Progenitor cell of endocrine pancreas (in vitro differentiated cells): ENCODE results near the gene SETBP1. TPM values are rescaled to one million over a fixed set of nuclear protein-coding genes. Genes with fewer than 3 reads are reported as not detected.

ENCODE experiments used
- DNase-seq: peaks from one replicate; pipeline ENCODE4 v3.0.0; 2021; ENCODE audit warnings: low spot score; ENCODE audit not compliant: unreplicated experiment
- H3K27ac Mint-ChIP-seq: 2 replicates; pipeline ENCODE4 v1.8.0; 2021; ENCODE audit warnings: mild to moderate bottlenecking, moderate library complexity, mixed read lengths
- H3K27me3 Mint-ChIP-seq: 2 replicates; pipeline ENCODE4 v1.8.0; 2021; ENCODE audit warnings: mixed read lengths
- H3K36me3 Mint-ChIP-seq: 2 replicates; pipeline ENCODE4 v1.8.0; 2022; ENCODE audit warnings: mixed read lengths; ENCODE audit not compliant: insufficient read depth
- H3K4me1 Mint-ChIP-seq: 2 replicates; pipeline ENCODE4 v1.8.0; 2021; ENCODE audit warnings: low read depth, mixed read lengths
- H3K4me3 Mint-ChIP-seq: 2 replicates; pipeline ENCODE4 v1.8.0; 2021; ENCODE audit warnings: low read depth, mild to moderate bottlenecking, moderate library complexity, mixed read lengths
- H3K9me3 Mint-ChIP-seq: 2 replicates; pipeline ENCODE4 v1.8.0; 2021; ENCODE audit warnings: low read depth, mixed read lengths
- total RNA-seq: library from RNA; stranded (reverse); gene quantifications from 2 replicates; pipeline ENCODE4 v1.2.1, GENCODE V29; 2021
- TF ChIP-seq, protein P1 (sequence below): fragments of 200-600 bp; sonication (generic); IDR thresholded peaks from one replicate; pipeline ENCODE4 v1.5.0; 2021; ENCODE audit warnings: antibody characterized with exemption, mild to moderate bottlenecking; ENCODE audit not compliant: unreplicated experiment

Gene SETBP1
- total RNA-seq, 1 donor from 2014 or later: 30.8 TPM

DNA sequence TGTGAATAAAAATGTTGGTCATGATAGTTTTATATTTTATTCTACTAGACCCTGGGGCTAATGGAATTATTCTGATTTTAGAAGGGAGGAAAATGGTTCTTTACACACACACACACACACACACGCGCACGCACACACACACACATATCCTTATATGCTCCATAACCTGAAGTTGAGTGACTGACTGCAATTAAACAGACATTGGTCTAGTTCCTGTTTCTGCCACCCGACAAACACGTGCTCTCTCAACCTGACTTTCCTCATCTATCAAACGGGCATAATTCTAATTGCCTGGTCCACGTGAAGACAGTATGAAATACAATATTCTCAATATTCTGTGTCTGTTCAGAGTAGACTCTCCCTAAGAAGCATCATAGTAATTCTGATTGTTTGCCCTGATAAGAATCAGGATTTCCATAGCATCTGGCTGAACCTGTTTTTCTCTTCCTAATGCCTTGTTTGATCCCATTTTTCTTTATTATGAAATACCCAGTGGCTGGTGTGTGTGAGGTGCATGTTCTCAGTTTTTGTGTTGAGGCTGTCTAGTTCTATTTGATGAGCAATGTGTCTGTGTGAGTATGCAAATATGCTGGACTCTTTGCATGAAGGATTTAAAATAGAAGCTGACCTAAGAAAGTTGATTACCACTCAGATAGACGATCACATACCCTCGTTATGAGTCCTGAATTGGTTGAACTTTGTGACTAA is 51.0 kb downstream of the SETBP1 start:
- Mint-ChIP-seq H3K4me1 (peaks cover 32% of the 10 kb centered on the region), H3K36me3 (no peaks in the 10 kb centered on the region), H3K27me3 (no peaks in the 10 kb centered on the region), H3K27ac (no peak overlapping the region), H3K4me3 (no peak overlapping the region), H3K9me3 (no peaks in the 10 kb centered on the region)
- TF ChIP-seq, protein P1, sequence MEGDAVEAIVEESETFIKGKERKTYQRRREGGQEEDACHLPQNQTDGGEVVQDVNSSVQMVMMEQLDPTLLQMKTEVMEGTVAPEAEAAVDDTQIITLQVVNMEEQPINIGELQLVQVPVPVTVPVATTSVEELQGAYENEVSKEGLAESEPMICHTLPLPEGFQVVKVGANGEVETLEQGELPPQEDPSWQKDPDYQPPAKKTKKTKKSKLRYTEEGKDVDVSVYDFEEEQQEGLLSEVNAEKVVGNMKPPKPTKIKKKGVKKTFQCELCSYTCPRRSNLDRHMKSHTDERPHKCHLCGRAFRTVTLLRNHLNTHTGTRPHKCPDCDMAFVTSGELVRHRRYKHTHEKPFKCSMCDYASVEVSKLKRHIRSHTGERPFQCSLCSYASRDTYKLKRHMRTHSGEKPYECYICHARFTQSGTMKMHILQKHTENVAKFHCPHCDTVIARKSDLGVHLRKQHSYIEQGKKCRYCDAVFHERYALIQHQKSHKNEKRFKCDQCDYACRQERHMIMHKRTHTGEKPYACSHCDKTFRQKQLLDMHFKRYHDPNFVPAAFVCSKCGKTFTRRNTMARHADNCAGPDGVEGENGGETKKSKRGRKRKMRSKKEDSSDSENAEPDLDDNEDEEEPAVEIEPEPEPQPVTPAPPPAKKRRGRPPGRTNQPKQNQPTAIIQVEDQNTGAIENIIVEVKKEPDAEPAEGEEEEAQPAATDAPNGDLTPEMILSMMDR: no peak
- no peak for DNase-seq

DNA sequence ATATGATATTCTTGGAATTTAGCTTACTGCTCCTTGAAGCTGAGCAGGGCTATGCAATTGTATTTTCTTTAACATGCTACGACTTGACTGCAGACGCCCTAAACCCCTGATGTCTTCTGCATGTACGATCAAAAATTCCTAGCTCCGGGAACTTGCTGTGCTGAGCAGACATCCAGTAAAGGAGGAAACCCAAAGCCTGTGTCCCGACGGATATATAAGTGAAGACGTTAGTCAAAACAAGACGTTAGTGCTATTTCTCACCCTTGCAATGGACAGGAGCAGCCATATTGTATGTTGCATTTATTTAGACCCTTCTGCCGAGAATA is 51.5 kb downstream of the SETBP1 start:
- TF ChIP-seq, protein P1: no peak
- no peak for DNase-seq
- peaks cover 2% of the 10 kb centered on the region for H3K36me3 Mint-ChIP-seq
- no peaks in the 10 kb centered on the region for H3K27me3 Mint-ChIP-seq
- no peak overlapping the region for H3K4me3 Mint-ChIP-seq
- H3K9me3 Mint-ChIP-seq: no peaks in the 10 kb centered on the region
- peaks cover 34% of the 10 kb centered on the region for H3K4me1 Mint-ChIP-seq
- no peak overlapping the region for H3K27ac Mint-ChIP-seq

DNA sequence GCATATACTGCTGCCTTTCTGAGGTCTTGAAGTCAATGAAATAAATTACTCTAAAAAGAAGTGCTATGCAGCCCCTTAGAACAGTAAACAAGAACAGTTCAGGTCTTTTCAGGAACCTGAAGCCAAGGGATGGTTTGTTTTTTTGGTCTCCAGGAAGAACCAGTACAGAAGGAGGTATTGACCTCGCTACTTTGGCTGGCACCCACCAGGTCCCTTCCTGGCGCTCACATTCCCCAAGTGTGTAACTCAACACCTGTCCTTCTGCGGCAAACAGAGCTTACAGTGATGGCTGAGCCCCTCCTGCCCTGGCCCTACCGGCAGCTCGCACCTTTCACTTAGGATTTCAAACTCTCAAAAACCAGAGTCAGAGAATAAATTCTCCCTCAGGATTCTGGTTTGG is 51.9 kb downstream of the SETBP1 start:
- H3K27ac Mint-ChIP-seq: peak overlapping the region; percentile 62
- H3K9me3 Mint-ChIP-seq: no peaks in the 10 kb centered on the region
- peaks cover 34% of the 10 kb centered on the region for H3K4me1 Mint-ChIP-seq
- peak overlapping the region; percentile 9 for H3K4me3 Mint-ChIP-seq
- TF ChIP-seq, protein P1: no peak
- no peak for DNase-seq
- no peaks in the 10 kb centered on the region for H3K27me3 Mint-ChIP-seq
- H3K36me3 Mint-ChIP-seq: peaks cover 2% of the 10 kb centered on the region

DNA sequence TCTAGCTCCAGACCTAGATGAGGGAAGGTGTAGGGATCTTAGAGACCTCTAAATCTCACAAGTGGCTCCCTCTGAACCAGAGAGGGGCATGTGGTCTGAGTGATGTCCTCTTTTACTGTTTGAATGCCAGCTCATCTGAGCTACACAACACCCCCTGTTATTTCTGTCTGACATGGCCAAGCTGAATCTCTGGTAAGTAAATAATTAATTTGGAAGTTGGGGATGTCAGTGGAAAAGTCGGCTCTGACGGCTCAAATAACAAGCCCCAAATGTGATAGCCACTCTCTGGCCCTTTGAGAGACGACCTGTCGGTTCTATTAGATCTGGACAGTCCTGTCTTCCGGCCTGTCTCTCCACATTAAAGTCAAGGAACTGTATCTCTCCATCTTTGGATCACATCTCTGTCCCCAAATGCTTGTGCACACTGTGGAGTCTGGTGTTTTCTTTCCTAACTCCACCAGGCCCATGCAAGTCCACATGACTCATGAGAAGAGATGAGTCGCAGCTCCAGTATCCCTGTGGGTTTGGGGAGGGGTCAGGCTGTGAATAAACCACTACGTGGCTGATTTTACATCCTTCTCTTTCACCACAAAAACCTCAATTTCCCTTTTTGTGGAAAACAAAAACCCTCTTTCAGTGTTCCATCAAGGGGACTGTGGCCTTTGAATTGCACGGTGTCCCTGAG is 52.5 kb downstream of the SETBP1 start:
- Mint-ChIP-seq H3K27me3 (no peaks in the 10 kb centered on the region), H3K9me3 (no peaks in the 10 kb centered on the region), H3K36me3 (peaks cover 6% of the 10 kb centered on the region), H3K27ac (peak overlapping the region; percentile 62), H3K4me3 (peak overlapping the region; percentile 9), H3K4me1 (peaks cover 34% of the 10 kb centered on the region)
- no peak for DNase-seq
- TF ChIP-seq, protein P1: no peak

DNA sequence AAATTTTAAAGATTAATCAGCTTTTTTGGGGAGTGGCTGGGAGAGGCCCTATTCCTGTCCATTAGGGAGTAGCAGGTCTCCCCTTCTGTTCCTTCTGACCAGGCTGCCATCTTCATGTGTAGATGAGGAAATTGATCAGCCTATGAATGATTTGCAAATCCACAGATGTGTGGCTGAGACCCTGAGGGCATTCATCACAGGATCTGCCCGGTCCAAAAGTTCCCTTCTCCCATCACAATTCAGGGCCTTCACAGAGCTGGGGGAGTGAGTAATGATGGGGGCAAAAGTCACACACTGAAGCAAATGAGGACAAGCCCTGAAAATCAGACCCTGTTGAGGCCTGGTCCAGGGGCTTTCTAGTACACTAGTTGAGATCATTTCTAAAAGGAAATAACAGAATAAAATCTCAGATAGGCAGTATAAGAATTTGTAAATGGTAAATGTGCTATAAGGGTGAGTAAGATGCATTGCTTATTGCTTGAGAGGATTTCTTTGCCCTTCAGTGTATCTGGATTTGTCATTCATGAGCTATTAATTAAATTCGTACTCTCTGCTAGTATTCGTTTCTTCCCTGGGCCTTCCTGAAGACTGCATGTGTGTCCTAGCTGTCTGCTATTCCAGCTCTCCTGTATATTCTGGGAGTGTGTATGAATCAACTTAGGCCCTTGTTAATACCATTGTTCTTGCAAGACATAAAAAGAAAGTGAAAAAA is 53.2 kb downstream of the SETBP1 start:
- no peak for DNase-seq
- no peak overlapping the region for H3K27ac Mint-ChIP-seq
- TF ChIP-seq, protein P1: no peak
- H3K9me3 Mint-ChIP-seq: no peaks in the 10 kb centered on the region
- no peaks in the 10 kb centered on the region for H3K27me3 Mint-ChIP-seq
- no peak overlapping the region for H3K4me3 Mint-ChIP-seq
- peaks cover 34% of the 10 kb centered on the region for H3K4me1 Mint-ChIP-seq
- H3K36me3 Mint-ChIP-seq: peaks cover 6% of the 10 kb centered on the region
